CD1c-positive myeloid dendritic cell (primary cell): ENCODE measurements around the gene UBXN7.
"Not testable (repeated sequence)": the region's sequence is repeated elsewhere in the genome, so short reads cannot be mapped to it uniquely, and the experiment has no call there.

Experiments used
- DNase-seq: peaks from one replicate; pipeline ENCODE4 v3.0.0-alpha.2; 2016; ENCODE audit errors: extremely low spot score

The UBXN7 gene

DNA sequence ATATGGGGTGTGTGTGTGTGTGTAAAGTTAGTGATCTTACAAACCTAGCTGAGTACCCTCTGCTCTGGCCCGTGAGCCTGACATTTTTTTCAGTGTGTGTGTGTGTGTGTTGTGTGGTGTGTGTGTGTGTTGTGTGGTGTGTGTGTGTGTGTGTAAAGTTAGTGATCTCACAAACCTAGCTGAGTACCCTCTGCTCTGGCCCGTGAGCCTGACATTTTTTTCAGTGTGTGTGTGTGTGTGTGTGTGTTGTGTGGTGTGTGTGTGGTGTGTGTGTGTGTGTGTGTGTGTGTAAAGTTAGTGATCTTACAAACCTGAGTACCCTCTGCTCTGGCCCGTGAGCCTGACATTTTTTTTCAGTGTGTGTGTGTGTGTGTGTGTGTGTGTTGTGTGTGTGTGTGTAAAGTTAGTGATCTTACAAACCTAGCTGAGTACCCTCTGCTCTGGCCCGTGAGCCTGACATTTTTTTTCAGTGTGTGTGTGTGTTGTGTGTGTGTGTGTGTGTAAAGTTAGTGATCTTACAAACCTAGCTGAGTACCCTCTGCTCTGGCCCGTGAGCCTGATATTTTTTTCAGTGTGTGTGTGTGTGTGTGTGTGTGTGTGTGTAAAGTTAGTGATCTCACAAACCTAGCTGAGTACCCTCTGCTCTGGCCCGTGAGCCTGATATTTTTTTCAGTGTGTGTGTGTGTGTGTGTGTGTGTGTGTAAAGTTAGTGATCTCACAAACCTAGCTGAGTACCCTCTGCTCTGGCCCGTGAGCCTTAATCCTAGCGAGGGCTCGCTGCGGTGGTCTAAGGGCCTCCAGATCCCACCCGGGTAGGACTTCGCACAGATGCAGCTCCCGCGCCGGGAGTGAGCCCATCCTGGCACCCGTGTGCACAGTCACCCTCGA, 115.2 kb downstream of the UBXN7 start:
- DNase-seq: not testable (repeated sequence)

DNA sequence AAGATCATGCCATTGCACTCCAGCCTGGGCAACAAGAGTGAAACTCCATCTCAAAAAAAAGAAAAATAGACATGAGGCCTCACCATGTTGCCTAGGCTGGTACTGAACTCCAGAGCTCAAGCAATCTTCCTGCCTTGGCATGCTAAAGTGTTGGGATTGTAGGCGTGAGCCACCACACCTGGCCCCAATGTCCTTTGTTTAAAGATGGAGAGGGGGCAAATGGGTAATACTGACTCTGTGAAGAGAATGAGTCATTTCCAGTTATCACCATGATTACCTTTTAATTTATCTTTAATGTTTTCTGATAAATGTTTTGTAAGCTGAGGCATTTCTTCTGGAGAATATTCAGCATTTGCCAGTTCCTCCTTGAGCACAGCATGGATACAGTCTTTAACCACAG, 116.4 kb downstream of the UBXN7 start:
- no peak for DNase-seq

DNA sequence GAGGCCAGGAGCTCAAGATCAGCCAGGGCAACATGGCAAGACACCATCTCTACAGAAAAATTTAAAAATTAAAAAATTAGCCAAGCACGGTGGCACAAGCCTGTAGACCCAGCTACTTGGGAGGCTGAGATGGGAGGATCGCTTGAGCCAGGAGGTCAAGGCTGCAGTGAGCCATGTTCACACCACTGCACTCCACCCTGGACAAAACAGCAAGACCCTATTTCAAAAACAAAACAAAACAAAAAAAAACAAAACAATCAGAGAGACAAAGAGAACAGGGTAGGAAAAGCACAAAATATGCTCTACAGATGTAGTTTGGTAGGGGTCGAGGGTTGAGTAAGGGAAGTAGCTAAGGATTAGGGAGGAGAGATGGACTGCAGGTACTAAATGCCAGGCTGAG, 117.6 kb downstream of the UBXN7 start:
- no peak for DNase-seq

DNA sequence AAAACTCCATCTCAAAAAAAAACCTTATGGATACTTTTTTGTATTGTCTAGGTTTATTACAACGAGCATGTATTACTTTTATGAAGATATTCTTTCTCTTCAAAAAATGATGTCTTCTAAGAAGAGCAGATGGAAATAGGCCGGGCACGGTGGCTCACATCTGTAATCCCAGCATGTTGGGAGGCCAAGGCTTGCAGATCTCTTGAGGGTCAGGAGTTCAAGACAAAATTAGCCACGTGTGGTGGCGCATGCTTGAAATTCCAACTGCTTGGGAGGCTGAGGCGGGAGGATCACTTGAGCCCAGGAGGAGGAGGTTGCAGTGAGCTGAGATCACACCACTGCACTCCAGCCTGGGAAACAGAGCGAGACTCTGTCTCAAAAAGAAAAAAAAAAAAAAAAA, 118.1 kb downstream of the UBXN7 start:
- DNase-seq: not testable (repeated sequence)

DNA sequence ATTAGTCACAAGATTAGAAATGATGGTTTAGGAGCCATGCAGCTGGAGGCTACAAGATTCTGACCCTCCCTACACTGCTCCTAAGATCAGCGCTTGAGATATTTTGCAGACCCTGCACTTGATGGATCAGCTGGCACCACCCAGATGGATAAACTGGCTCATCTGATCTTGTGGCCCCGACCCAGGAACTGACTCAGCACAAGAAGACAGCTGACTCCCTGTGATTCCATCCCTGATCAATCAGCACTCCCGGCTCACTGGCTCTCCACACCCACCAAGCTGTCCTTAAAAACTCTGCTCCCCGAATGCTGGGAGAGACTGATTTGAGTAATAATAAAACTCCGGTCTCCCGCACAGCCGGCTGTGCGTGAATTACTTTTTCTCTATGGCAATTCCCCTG, 129.3 kb downstream of the UBXN7 start:
- DNase-seq: not testable (repeated sequence)

DNA sequence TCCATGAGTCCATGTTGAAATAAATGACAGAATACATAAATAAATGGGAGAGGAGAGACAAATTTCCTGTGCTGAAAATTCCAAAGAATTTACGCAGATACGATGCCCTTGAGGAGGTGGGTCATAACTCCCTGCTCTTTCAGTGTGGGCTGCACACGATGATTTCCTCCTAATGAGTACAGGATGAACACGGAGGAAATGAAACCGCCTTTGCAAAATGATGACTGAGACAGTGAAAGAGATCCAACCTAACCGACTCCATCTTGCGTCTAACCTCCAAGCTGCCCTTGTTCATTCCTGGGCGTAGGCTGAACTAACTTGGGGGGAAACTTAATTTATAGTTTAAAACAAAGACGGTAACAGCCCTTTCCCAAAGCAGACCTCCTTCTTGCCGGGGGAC, 129.7 kb downstream of the UBXN7 start:
- peak; percentile 67 for DNase-seq

DNA sequence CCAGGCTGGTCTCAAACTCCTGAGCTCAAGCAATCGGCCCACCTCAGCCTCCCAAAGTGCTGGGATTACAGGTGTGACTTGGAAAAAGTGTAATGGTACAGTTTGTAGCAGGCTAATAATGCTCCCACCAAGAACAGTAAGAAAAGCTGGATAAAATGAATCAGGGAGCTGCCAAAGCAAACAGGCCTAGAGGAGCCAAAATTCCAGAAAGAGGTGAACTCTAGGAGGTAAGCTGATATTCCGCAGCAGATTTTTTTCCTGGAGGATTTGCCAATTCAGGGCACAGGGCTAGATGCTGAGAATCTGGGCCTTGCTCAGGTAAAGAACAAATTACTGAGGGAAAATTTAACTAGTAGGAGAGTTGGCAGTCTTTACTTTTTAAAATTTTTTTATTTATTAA, 133.7 kb downstream of the UBXN7 start:
- no peak for DNase-seq
